ENCODE measurements around the gene SYNGR3.

SYNGR3 gene

GRCh38 chr16:1997494-1998359 lies 8.0 kb downstream of the SYNGR3 start:
- no peak for DNase-seq

- DNase-seq, result no peak
Measured at GRCh38 chr16:1998360-1998835, 8.6 kb downstream of the SYNGR3 start.

GRCh38 chr16:1998852-1999801 lies 9.4 kb downstream of the SYNGR3 start:
- no peak for DNase-seq

- no peak for DNase-seq
Measured at GRCh38 chr16:1999866-2000514, 10.2 kb downstream of the SYNGR3 start.

- DNase-seq, result no peak
Measured at GRCh38 chr16:2001035-2001434, 11.3 kb downstream of the SYNGR3 start.

GRCh38 chr16:2001456-2002355 lies 11.9 kb downstream of the SYNGR3 start:
- DNase-seq, result no peak

- no peak for DNase-seq
Measured at GRCh38 chr16:2002406-2003230, 12.8 kb downstream of the SYNGR3 start.

GRCh38 chr16:2003231-2003826 lies 13.6 kb downstream of the SYNGR3 start:
- DNase-seq, result no peak

- peak; percentile 80 for DNase-seq
Measured at GRCh38 chr16:2003827-2004641, 14.3 kb downstream of the SYNGR3 start.

- DNase-seq, result no peak
Measured at GRCh38 chr16:2004795-2005517, 15.2 kb downstream of the SYNGR3 start.

- DNase-seq, result no peak
Measured at GRCh38 chr16:2005646-2006045, 15.9 kb downstream of the SYNGR3 start.

GRCh38 chr16:2006317-2006716 lies 16.5 kb downstream of the SYNGR3 start:
- DNase-seq, result no peak

- no peak for DNase-seq
Measured at GRCh38 chr16:2007081-2007836, 17.5 kb downstream of the SYNGR3 start.

GRCh38 chr16:2008009-2008526 lies 18.3 kb downstream of the SYNGR3 start:
- no peak for DNase-seq

- no peak for DNase-seq
Measured at GRCh38 chr16:2008631-2009163, 18.9 kb downstream of the SYNGR3 start.

GRCh38 chr16:2009164-2009711 lies 19.5 kb downstream of the SYNGR3 start:
- DNase-seq, result no peak

GRCh38 chr16:2009791-2010510 lies 20.2 kb downstream of the SYNGR3 start, which contains the start of gene ZNF598:
Gene ZNF598 (minus strand): TSS chr16:2009821.
- DNase-seq, result peak; percentile 82

Measured in activated CD4-positive, CD25-positive, alpha-beta regulatory T cell treated with anti-CD3 and anti-CD28 coated beads, Interleukin-2, amount 50 U/mL, for 72 hours (primary cell).